ENCODE data around the gene RBCK1.

GRCh38 chr20:406200-407132 is 1.6 kb upstream of the RBCK1 start:
- TF ChIP-seq CTCF (conservative IDR thresholded peaks at IDR 0.05; ENCODE audit: low read depth, low read length) (no peak), EZH2phosphoT487 (IDR thresholded peaks at IDR 0.05; ENCODE audit: borderline replicate concordance, low read length) (no peak)
